ENCODE results near the gene CYP2C18. TPM values are rescaled to one million over a fixed set of nuclear protein-coding genes. Genes with fewer than 3 reads are reported as not detected.
"Not testable (repeated sequence)": the region's sequence is repeated elsewhere in the genome, so short reads cannot be mapped to it uniquely, and the experiment has no call there.

CYP2C18 gene
- total RNA-seq, 1 experiment from 2014 or later, result not detected

GRCh38 chr10:94645285-94645684, 38.2 kb upstream of the CYP2C18 start:
- POLR2A ChIA-PET (ENCODE audit: low non-redundant PET), result no interaction called here

GRCh38 chr10:94655201-94655600, 28.3 kb upstream of the CYP2C18 start:
- H3K27me3 ChIP-seq (replicated peaks; ENCODE audit: insufficient read depth, low read depth, low read length, poor library complexity); H3K4me3 ChIP-seq (ENCODE audit: low read depth, low read length, poor library complexity, severe bottlenecking); CTCF ChIA-PET; H3K9me3 ChIP-seq (ENCODE audit: low read depth, low read length, poor library complexity, severe bottlenecking); BruUV-seq (replicated peaks); H3K4me1 ChIP-seq (ENCODE audit: insufficient read depth, low read length, poor library complexity, severe bottlenecking); intact Hi-C loops (cut with micrococcal nuclease; ENCODE audit: unreplicated experiment); POLR2A ChIA-PET (ENCODE audit: low non-redundant PET); H3K36me3 ChIP-seq (ENCODE audit: insufficient read depth, low read length, poor library complexity, severe bottlenecking); DNase-seq (ENCODE audit: low spot score); H3K27ac ChIP-seq (ENCODE audit: low read depth, low read length, poor library complexity, severe bottlenecking): not testable (repeated sequence)

More at GRCh38 chr10:94645285-94645684, 38.2 kb upstream of the CYP2C18 start:
- H3K9me3 ChIP-seq (ENCODE audit: low read depth, low read length, poor library complexity, severe bottlenecking), result no peaks in the 10 kb centered on the region
- DNase-seq (ENCODE audit: low spot score), result no peak
- H3K27ac ChIP-seq (ENCODE audit: low read depth, low read length, poor library complexity, severe bottlenecking), result no peak overlapping the region
- no TSS peak for BruUV-seq (replicated peaks)
- CTCF ChIA-PET, result no interaction called here
- intact Hi-C loops (cut with micrococcal nuclease; ENCODE audit: unreplicated experiment), result no loop called here
- no peaks in the 10 kb centered on the region for H3K36me3 ChIP-seq (ENCODE audit: insufficient read depth, low read length, poor library complexity, severe bottlenecking)
- TF ChIP-seq, protein P1, sequence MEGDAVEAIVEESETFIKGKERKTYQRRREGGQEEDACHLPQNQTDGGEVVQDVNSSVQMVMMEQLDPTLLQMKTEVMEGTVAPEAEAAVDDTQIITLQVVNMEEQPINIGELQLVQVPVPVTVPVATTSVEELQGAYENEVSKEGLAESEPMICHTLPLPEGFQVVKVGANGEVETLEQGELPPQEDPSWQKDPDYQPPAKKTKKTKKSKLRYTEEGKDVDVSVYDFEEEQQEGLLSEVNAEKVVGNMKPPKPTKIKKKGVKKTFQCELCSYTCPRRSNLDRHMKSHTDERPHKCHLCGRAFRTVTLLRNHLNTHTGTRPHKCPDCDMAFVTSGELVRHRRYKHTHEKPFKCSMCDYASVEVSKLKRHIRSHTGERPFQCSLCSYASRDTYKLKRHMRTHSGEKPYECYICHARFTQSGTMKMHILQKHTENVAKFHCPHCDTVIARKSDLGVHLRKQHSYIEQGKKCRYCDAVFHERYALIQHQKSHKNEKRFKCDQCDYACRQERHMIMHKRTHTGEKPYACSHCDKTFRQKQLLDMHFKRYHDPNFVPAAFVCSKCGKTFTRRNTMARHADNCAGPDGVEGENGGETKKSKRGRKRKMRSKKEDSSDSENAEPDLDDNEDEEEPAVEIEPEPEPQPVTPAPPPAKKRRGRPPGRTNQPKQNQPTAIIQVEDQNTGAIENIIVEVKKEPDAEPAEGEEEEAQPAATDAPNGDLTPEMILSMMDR (conservative IDR thresholded peaks at IDR 0.05; ENCODE audit: low read depth, low read length), result no peak
- TF ChIP-seq EZH2 (IDR thresholded peaks at IDR 0.05; ENCODE audit: borderline replicate concordance, low read depth, low read length, poor library complexity, severe bottlenecking), result no peak
- H3K27me3 ChIP-seq (replicated peaks; ENCODE audit: insufficient read depth, low read depth, low read length, poor library complexity), result no peaks in the 10 kb centered on the region
- no peak overlapping the region for H3K4me3 ChIP-seq (ENCODE audit: low read depth, low read length, poor library complexity, severe bottlenecking)
- no peaks in the 10 kb centered on the region for H3K4me1 ChIP-seq (ENCODE audit: insufficient read depth, low read length, poor library complexity, severe bottlenecking)

- BruUV-seq (replicated peaks); H3K4me1 ChIP-seq (ENCODE audit: insufficient read depth, low read length, poor library complexity, severe bottlenecking); DNase-seq (ENCODE audit: low spot score); H3K27me3 ChIP-seq (replicated peaks; ENCODE audit: insufficient read depth, low read depth, low read length, poor library complexity); intact Hi-C loops (cut with micrococcal nuclease; ENCODE audit: unreplicated experiment); H3K9me3 ChIP-seq (ENCODE audit: low read depth, low read length, poor library complexity, severe bottlenecking); H3K36me3 ChIP-seq (ENCODE audit: insufficient read depth, low read length, poor library complexity, severe bottlenecking); H3K27ac ChIP-seq (ENCODE audit: low read depth, low read length, poor library complexity, severe bottlenecking); CTCF ChIA-PET; POLR2A ChIA-PET (ENCODE audit: low non-redundant PET); H3K4me3 ChIP-seq (ENCODE audit: low read depth, low read length, poor library complexity, severe bottlenecking): not testable (repeated sequence)
These were observed 20.5 kb upstream of the CYP2C18 start for GRCh38 chr10:94663061-94663460.

GRCh38 chr10:94666391-94667102, 17.0 kb upstream of the CYP2C18 start:
- intact Hi-C loops (cut with micrococcal nuclease; ENCODE audit: unreplicated experiment), result no loop called here
- H3K27me3 ChIP-seq (replicated peaks; ENCODE audit: insufficient read depth, low read depth, low read length, poor library complexity), result no peaks in the 10 kb centered on the region
- no peaks in the 10 kb centered on the region for H3K4me1 ChIP-seq (ENCODE audit: insufficient read depth, low read length, poor library complexity, severe bottlenecking)
- no peak for DNase-seq (ENCODE audit: low spot score)
- H3K36me3 ChIP-seq (ENCODE audit: insufficient read depth, low read length, poor library complexity, severe bottlenecking), result no peaks in the 10 kb centered on the region
- CTCF ChIA-PET, result no interaction called here
- POLR2A ChIA-PET (ENCODE audit: low non-redundant PET), result no interaction called here
- H3K4me3 ChIP-seq (ENCODE audit: low read depth, low read length, poor library complexity, severe bottlenecking), result no peak overlapping the region
- TF ChIP-seq EZH2 (IDR thresholded peaks at IDR 0.05; ENCODE audit: borderline replicate concordance, low read depth, low read length, poor library complexity, severe bottlenecking), result no peak
- TF ChIP-seq, protein P1 (conservative IDR thresholded peaks at IDR 0.05; ENCODE audit: low read depth, low read length), result no peak
- H3K9me3 ChIP-seq (ENCODE audit: low read depth, low read length, poor library complexity, severe bottlenecking), result no peaks in the 10 kb centered on the region
- BruUV-seq (replicated peaks), result no TSS peak
- no peak overlapping the region for H3K27ac ChIP-seq (ENCODE audit: low read depth, low read length, poor library complexity, severe bottlenecking)

Measured in A673 (cell line).